Left colon (tissue), 2 donors: Measurements from ENCODE around the gene NUP85. TPM values are rescaled to one million over a fixed set of nuclear protein-coding genes. Genes with fewer than 3 reads are reported as not detected.

ENCODE experiments used
- ATAC-seq: fragments of 200-7000 bp; cut with Tn5 transposase; one replicate; pipeline ENCODE4 v1.9.1; 2020; ENCODE audit warnings: mild to moderate bottlenecking, moderate library complexity
- DNase-seq, 2 donors: peaks; one replicate each; pipeline ENCODE4 v3.0.0-alpha.2; 2020
- intact Hi-C, 2 donors: fragments of 100-400 bp; cut with DNase I in 1 of 2; cut with micrococcal nuclease in 1 of 2; formaldehyde crosslinking; loops; one replicate each; pipeline versions ENCODE4 v1.11.2 to v1.14.0; 2022; cut with DNase I, micrococcal nuclease
- total RNA-seq, 2 donors: library from RNA; stranded (reverse); fragmentation: NEBNext Ultra II Directional; extraction: Animal tissue kit (Norgen Biotek cat#: 25700); gene quantifications; one replicate each; pipeline ENCODE4 v1.2.1, GENCODE V29; 2021
- donor health status: DM: no; HTN: no; CAD: no.
- donor health status: DM: yes; HTN: yes; CAD: no.

NUP85 gene
- total RNA-seq, 2 donors from 2014 or later: 43.9 to 56.3 TPM

- intact Hi-C loops: no loop called here
Measured at GRCh38 chr17:75285123-75285522, 79.6 kb downstream of the NUP85 start.

More at GRCh38 chr17:75285123-75285522, 79.6 kb downstream of the NUP85 start:
- ATAC-seq (no peak), DNase-seq (no peak)

Other genes with a start within 250 kb of the NUP85 start
- 10 to 100 TPM; 55.4 to 69.3 TPM for gene HID1, start 232.9 kb upstream of the NUP85 start, total RNA-seq
- 1 to 10 TPM; 3.1 to 3.2 TPM for gene CDR2L, start 218.0 kb upstream of the NUP85 start, total RNA-seq
- 10 to 100 TPM; 23.6 to 30.4 TPM for gene MRPL58, start 193.0 kb upstream of the NUP85 start, total RNA-seq
- gene ATP5PD, start 158.7 kb upstream of the NUP85 start, total RNA-seq: 100 to 1,000 TPM; 310 to 381 TPM
- gene KCTD2, start 158.5 kb upstream of the NUP85 start, total RNA-seq: 10 to 100 TPM; 16.7 to 19.7 TPM
- 10 to 100 TPM; 26.6 to 39.6 TPM for gene SLC16A5, start 117.7 kb upstream of the NUP85 start, total RNA-seq
- gene ARMC7, start 95.7 kb upstream of the NUP85 start, total RNA-seq: 10 to 100 TPM; 20.3 to 29.9 TPM
- 10 to 100 TPM; 77.6 to 86.6 TPM for gene NT5C, start 73.9 kb upstream of the NUP85 start, total RNA-seq
- gene JPT1, start 51.2 kb upstream of the NUP85 start, total RNA-seq: 100 to 1,000 TPM; 212 to 220 TPM
- gene SUMO2, start 22.7 kb upstream of the NUP85 start, total RNA-seq: 100 to 1,000 TPM; 235 to 254 TPM
- gene GGA3, start 55.9 kb downstream of the NUP85 start, total RNA-seq: 10 to 100 TPM; 39.9 to 46.5 TPM
- 10 to 100 TPM; 48.1 to 66.9 TPM for gene MRPS7, start 56.2 kb downstream of the NUP85 start, total RNA-seq
- 10 to 100 TPM; 18.4 to 24.7 TPM for gene MIF4GD, start 65.6 kb downstream of the NUP85 start, total RNA-seq
- 10 to 100 TPM; 10.7 to 14.0 TPM for gene SLC25A19, start 83.8 kb downstream of the NUP85 start, total RNA-seq
- 100 to 1,000 TPM; 112 to 117 TPM for gene GRB2, start 200.0 kb downstream of the NUP85 start, total RNA-seq